Body of pancreas (tissue), 4 donors: ENCODE results near the gene DMKN.
"Not testable (repeated sequence)": the region's sequence is repeated elsewhere in the genome, so short reads cannot be mapped to it uniquely, and the experiment has no call there.

Source experiments
- POLR2A ChIP-seq, 3 donors: fragments of 450-650 bp; IDR thresholded peaks; one replicate each; pipeline ENCODE4 v1.6.1; 2016; ENCODE audit warnings: antibody characterized with exemption in 3 of 3, mild to moderate bottlenecking in 2 of 3
- TF ChIP-seq, protein P1 (sequence below), 7 experiments: fragments of 450-650 bp in 4 of 7; fragments of 200-600 bp in 3 of 7; sonication (generic) in 3 of 7; IDR thresholded peaks; one replicate each; pipeline ENCODE4 v1.5.1; 2016 to 2019; ENCODE audit warnings: antibody characterized with exemption in 7 of 7

DNA sequence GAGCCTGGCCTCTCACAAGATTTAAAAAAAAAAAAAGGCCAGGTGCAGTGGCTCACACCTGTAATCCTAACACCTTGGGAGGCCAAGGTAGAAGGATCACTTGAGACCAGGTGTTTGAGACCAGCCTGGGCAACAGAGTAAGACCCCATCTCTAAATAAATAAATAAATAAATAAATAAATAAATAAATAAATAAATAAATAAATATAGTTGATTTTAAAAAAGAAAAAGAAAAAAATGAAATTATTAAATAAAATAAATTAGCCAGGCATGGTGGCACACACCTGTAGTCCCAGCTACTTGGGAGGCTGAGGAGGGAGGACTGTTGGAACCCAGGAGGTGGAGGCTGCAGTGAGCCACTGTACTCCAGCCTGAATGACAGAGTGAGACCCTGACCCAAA is 51.7 kb downstream of the DMKN start:
- TF ChIP-seq, protein P1, sequence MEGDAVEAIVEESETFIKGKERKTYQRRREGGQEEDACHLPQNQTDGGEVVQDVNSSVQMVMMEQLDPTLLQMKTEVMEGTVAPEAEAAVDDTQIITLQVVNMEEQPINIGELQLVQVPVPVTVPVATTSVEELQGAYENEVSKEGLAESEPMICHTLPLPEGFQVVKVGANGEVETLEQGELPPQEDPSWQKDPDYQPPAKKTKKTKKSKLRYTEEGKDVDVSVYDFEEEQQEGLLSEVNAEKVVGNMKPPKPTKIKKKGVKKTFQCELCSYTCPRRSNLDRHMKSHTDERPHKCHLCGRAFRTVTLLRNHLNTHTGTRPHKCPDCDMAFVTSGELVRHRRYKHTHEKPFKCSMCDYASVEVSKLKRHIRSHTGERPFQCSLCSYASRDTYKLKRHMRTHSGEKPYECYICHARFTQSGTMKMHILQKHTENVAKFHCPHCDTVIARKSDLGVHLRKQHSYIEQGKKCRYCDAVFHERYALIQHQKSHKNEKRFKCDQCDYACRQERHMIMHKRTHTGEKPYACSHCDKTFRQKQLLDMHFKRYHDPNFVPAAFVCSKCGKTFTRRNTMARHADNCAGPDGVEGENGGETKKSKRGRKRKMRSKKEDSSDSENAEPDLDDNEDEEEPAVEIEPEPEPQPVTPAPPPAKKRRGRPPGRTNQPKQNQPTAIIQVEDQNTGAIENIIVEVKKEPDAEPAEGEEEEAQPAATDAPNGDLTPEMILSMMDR (IDR thresholded peaks at IDR 0.05) = not testable (repeated sequence)
- TF ChIP-seq POLR2A (IDR thresholded peaks at IDR 0.05) = not testable (repeated sequence)
